PC-9 (cell line): Measurements from ENCODE around the gene ATP7B. TPM values are rescaled to one million over a fixed set of nuclear protein-coding genes. Genes with fewer than 3 reads are reported as not detected.

Experiments
- BruUV-seq: library from RNA; stranded (reverse); fragments of 400-500 nt; replicated peaks from 2 replicates; lab custom pipeline; 2021; lab: Mats Ljungman, UMichigan
- CTCF ChIA-PET: fragments of 300-600 bp; sonication (Branson Sonifier 250); formaldehyde crosslinking; loops from one replicate; lab custom pipeline; 2022; ENCODE audit warnings: antibody characterized with exemption; lab: Charles Lee
- POLR2A ChIA-PET: fragments of 300-600 bp; sonication (Branson Sonifier 250); formaldehyde crosslinking; loops from one replicate; lab custom pipeline; 2022; ENCODE audit warnings: antibody characterized with exemption; ENCODE audit not compliant: unreplicated experiment; lab: Charles Lee
- DNase-seq, 2 experiments: peaks; one replicate each; pipeline versions ENCODE4 v3.0.0 to v3.0.0-alpha.2; 2015 to 2022; ENCODE audit warnings: mixed read lengths in 1 of 2
- H2AFZ ChIP-seq: fragments of 200-600 bp; sonication (generic); 2 replicates; pipeline ENCODE4 v1.8.1; 2017; ENCODE audit warnings: antibody characterized with exemption
- H3F3A ChIP-seq: fragments of 200-600 bp; sonication (generic); 2 replicates; pipeline ENCODE4 v1.8.1; 2017; ENCODE audit warnings: antibody characterized with exemption, mild to moderate bottlenecking, low read depth; ENCODE audit not compliant: insufficient read depth
- H3K27ac ChIP-seq: fragments of 200-600 bp; sonication (generic); 2 replicates; pipeline ENCODE4 v1.6.1; 2016; ENCODE audit warnings: mixed run types
- H3K27me3 ChIP-seq: fragments of 200-600 bp; sonication (generic); 2 replicates; pipeline ENCODE4 v1.6.1; 2016; ENCODE audit warnings: low read depth, mixed run types; ENCODE audit not compliant: insufficient read depth
- H3K36me3 ChIP-seq: fragments of 200-600 bp; sonication (generic); 2 replicates; pipeline ENCODE4 v1.6.1; 2016; ENCODE audit warnings: low read depth, mixed run types
- H3K4me1 ChIP-seq: fragments of 200-600 bp; sonication (generic); replicated peaks from 2 replicates; pipeline ENCODE4 v1.6.1; 2016; ENCODE audit warnings: mixed run types; ENCODE audit not compliant: insufficient read depth
- H3K4me2 ChIP-seq: fragments of 200-600 bp; sonication (generic); 2 replicates; pipeline ENCODE4 v1.6.1; 2017; ENCODE audit warnings: mixed run types
- H3K4me3 ChIP-seq: fragments of 200-600 bp; sonication (generic); 2 replicates; pipeline ENCODE4 v1.6.1; 2016; ENCODE audit warnings: mixed run types
- H3K79me2 ChIP-seq: fragments of 200-600 bp; sonication (generic); 2 replicates; pipeline ENCODE4 v1.6.1; 2017; ENCODE audit warnings: low read depth, mixed run types
- H3K9me2 ChIP-seq: fragments of 200-600 bp; sonication (generic); 2 replicates; pipeline ENCODE4 v1.8.1; 2017; ENCODE audit warnings: mild to moderate bottlenecking; ENCODE audit not compliant: insufficient read depth
- H3K9me3 ChIP-seq: fragments of 200-600 bp; sonication (generic); 2 replicates; pipeline ENCODE4 v1.8.1; 2016; ENCODE audit warnings: low read depth; ENCODE audit not compliant: insufficient read depth
- H4K20me1 ChIP-seq: fragments of 200-600 bp; sonication (generic); 2 replicates; pipeline ENCODE4 v1.8.1; 2017; ENCODE audit not compliant: insufficient read depth
- EZH2 ChIP-seq: fragments of 200-600 bp; sonication (generic); IDR thresholded peaks from 2 replicates; pipeline ENCODE4 v1.8.0; 2017; ENCODE audit warnings: antibody characterized with exemption, low read depth
- intact Hi-C: fragments of 100-400 bp; cut with micrococcal nuclease; formaldehyde crosslinking; loops from one replicate; pipeline ENCODE4 v1.10.0; 2022; ENCODE audit not compliant: unreplicated experiment
- total RNA-seq: library from RNA; stranded (reverse); gene quantifications from 2 replicates; pipeline ENCODE4 v1.2.3, GENCODE V29; 2021
- TF ChIP-seq, protein P1 (sequence below): fragments of 200-600 bp; sonication (generic); conservative IDR thresholded peaks from 2 replicates; pipeline ENCODE4 v1.6.1; 2017; ENCODE audit warnings: mixed run types, antibody characterized with exemption, mild to moderate bottlenecking, moderate library complexity

ATP7B gene
- total RNA-seq, 1 experiment from 2014 or later, result 1.2 TPM

DNA sequence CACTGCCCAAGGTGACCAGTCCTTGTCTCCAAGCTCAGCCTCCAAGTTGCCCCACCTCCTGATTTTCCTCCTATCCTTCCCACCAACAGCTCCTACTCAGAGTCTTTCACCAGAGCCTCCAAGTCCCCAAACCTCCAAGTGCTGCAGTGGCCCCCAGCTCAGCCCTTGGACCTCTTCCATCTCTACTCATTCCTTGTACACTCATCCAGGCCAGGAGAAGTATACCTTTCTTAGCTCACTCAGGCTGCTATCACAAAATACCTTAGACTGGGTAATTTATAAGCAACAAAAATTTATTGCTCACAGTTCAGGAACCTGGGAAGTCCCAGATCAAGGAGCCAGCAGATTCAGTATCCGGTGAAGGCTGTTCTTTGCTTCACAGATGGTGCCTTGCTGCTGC is 11.3 kb downstream of the ATP7B start:
- Histone ChIP-seq H3K79me2 (no peaks in the 10 kb centered on the region), H4K20me1 (no peaks in the 10 kb centered on the region), H3F3A (no peaks in the 10 kb centered on the region; the same call in 1 of the 2 replicates), H3K9me2 (no peaks in the 10 kb centered on the region), H3K4me2 (no peak overlapping the region), H3K27ac (no peak overlapping the region), H3K4me3 (no peak overlapping the region), H2AFZ (no peak overlapping the region), H3K9me3 (no peaks in the 10 kb centered on the region), H3K27me3 (no peaks in the 10 kb centered on the region), H3K4me1 (peaks cover 20% of the 10 kb centered on the region), H3K36me3 (no peaks in the 10 kb centered on the region)
- ChIA-PET CTCF (interaction anchor here (0.6 kb wide), 1 partner anchor 153 kb away, joined by 3 read pairs; no protein-coding TSS in a partner anchor), POLR2A (no interaction called here)
- TF ChIP-seq, protein P1, sequence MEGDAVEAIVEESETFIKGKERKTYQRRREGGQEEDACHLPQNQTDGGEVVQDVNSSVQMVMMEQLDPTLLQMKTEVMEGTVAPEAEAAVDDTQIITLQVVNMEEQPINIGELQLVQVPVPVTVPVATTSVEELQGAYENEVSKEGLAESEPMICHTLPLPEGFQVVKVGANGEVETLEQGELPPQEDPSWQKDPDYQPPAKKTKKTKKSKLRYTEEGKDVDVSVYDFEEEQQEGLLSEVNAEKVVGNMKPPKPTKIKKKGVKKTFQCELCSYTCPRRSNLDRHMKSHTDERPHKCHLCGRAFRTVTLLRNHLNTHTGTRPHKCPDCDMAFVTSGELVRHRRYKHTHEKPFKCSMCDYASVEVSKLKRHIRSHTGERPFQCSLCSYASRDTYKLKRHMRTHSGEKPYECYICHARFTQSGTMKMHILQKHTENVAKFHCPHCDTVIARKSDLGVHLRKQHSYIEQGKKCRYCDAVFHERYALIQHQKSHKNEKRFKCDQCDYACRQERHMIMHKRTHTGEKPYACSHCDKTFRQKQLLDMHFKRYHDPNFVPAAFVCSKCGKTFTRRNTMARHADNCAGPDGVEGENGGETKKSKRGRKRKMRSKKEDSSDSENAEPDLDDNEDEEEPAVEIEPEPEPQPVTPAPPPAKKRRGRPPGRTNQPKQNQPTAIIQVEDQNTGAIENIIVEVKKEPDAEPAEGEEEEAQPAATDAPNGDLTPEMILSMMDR, result no peak
- TF ChIP-seq EZH2, result no peak
- DNase-seq, result no peak
- intact Hi-C loops, result loop anchor here (2.0 kb wide), 1 partner anchor 127 kb away; no protein-coding TSS in a partner anchor
- BruUV-seq, result no TSS peak

DNA sequence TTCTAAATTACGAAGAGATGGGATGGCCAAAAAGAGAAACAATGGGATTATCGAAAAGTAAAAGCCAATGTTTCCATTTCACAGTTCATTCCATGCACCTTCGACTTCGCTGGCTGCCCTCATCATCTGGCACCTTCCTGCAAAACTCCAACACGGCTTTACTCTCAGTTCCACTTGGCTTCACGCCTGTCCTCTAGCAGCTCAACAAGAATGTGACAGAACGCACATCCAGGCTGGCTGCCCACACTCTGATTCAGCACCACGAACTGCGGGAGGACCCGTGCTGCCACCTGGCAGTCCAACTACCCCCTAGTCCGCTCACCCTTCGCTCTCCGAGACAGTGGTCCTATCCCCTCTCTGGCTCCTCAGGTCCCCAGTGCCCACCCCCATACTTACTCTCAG is 11.7 kb downstream of the ATP7B start:
- no peak for DNase-seq
- H3K4me3 ChIP-seq, result no peak overlapping the region
- H3K9me3 ChIP-seq, result no peaks in the 10 kb centered on the region
- BruUV-seq, result no TSS peak
- ChIA-PET CTCF (interaction anchor here (0.6 kb wide), 1 partner anchor 153 kb away, joined by 3 read pairs; no protein-coding TSS in a partner anchor), POLR2A (interaction anchor here (0.6 kb wide), 1 partner anchor 19 kb away, joined by 4 read pairs; no protein-coding TSS in a partner anchor)
- no peaks in the 10 kb centered on the region for H3K79me2 ChIP-seq
- H3F3A ChIP-seq, result no peaks in the 10 kb centered on the region; the same call in 1 of the 2 replicates
- H3K27me3 ChIP-seq, result no peaks in the 10 kb centered on the region
- no peaks in the 10 kb centered on the region for H3K9me2 ChIP-seq
- no peak overlapping the region for H3K27ac ChIP-seq
- H2AFZ ChIP-seq, result no peak overlapping the region
- TF ChIP-seq, protein P1, result no peak
- no peak for TF ChIP-seq EZH2
- H3K36me3 ChIP-seq, result no peaks in the 10 kb centered on the region
- H4K20me1 ChIP-seq, result no peaks in the 10 kb centered on the region
- intact Hi-C loops, result no loop called here
- peaks cover 20% of the 10 kb centered on the region for H3K4me1 ChIP-seq
- H3K4me2 ChIP-seq, result no peak overlapping the region

DNA sequence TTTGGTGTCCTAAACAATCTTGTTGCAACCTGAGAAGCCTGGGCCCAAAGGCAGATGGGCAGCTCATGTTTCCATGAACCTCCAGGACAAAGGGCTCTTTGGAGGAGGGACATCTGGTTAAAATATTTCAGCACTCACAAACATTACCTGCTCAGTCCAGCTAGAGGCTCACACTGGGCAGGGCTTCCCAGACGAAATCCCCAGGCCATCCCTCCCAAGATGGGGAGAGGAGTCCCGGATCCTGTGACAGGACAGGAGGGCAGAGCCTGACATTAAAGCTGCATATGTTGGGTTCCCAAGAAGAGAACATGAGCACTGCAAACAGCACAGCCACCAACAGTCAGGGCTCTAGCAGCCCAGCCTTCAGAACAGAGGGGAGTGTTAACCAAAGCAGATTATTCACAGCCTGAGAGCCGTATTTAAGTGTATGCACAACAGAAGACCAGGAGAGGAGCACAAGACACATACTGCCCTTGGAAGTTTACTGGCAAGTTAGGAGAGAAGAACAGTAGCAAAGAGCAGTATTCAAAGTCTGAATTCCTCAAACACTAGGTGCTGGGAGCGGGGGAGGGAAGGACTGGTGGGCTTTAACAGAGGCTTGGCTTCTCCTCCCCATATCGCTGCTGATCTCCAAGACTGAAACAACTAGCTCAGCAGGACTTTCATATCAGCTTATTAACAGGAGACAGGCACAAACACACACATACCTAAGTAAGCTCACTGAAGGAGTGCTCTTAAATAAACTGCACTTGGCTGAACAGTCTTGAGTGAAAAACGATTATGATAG is 12.3 kb downstream of the ATP7B start:
- BruUV-seq, result no TSS peak
- Histone ChIP-seq H3K27me3 (no peaks in the 10 kb centered on the region), H3K27ac (no peak overlapping the region), H2AFZ (no peak overlapping the region), H4K20me1 (no peaks in the 10 kb centered on the region), H3K79me2 (no peaks in the 10 kb centered on the region), H3K4me2 (peak overlapping the region; percentile 44), H3K4me3 (no peak overlapping the region), H3F3A (no peaks in the 10 kb centered on the region; the same call in 1 of the 2 replicates), H3K4me1 (peaks cover 20% of the 10 kb centered on the region), H3K9me3 (no peaks in the 10 kb centered on the region), H3K36me3 (no peaks in the 10 kb centered on the region), H3K9me2 (no peaks in the 10 kb centered on the region)
- ChIA-PET CTCF (no interaction called here), POLR2A (interaction anchor here (0.5 to 0.6 kb wide), 2 partner anchors 20 to 160 kb away, joined by 4 to 6 read pairs; no protein-coding TSS in a partner anchor)
- DNase-seq, result no peak
- TF ChIP-seq, protein P1, result no peak
- TF ChIP-seq EZH2, result no peak
- intact Hi-C loops, result no loop called here
